ACC112 (cell line): ENCODE data around the gene PIP4K2C.
A peak's percentile ranks its signal among the peaks of the same experiment; 100 is the strongest.
"Not testable (repeated sequence)": the region's sequence is repeated elsewhere in the genome, so short reads cannot be mapped to it uniquely, and the experiment has no call there.

Experiments
- H2AFZ ChIP-seq: fragments of 200-600 bp; sonication (generic); one replicate; pipeline ENCODE4 v1.6.0; 2017; ENCODE audit warnings: antibody characterized with exemption, low read length; ENCODE audit not compliant: unreplicated experiment
- H3K27ac ChIP-seq: fragments of 200-600 bp; sonication (generic); 2 replicates; pipeline ENCODE4 v1.5.1; 2014; ENCODE audit warnings: low read depth, mild to moderate bottlenecking, antibody characterized with exemption, low read length, moderate library complexity
- H3K27me3 ChIP-seq: fragments of 200-600 bp; sonication (generic); 2 replicates; pipeline ENCODE4 v1.6.1; 2014; ENCODE audit warnings: mild to moderate bottlenecking, antibody characterized with exemption, low read length, moderate library complexity, mixed read lengths; ENCODE audit not compliant: insufficient read depth
- H3K36me3 ChIP-seq: fragments of 200-600 bp; sonication (generic); 2 replicates; pipeline ENCODE4 v1.6.1; 2016; ENCODE audit warnings: mild to moderate bottlenecking, antibody characterized with exemption, low read length, moderate library complexity, mixed read lengths; ENCODE audit not compliant: insufficient read depth
- H3K4me1 ChIP-seq: fragments of 200-600 bp; sonication (generic); one replicate; pipeline ENCODE4 v1.6.1; 2016; ENCODE audit warnings: low read length, mixed read lengths; ENCODE audit not compliant: insufficient read depth, unreplicated experiment, control insufficient read depth
- H3K4me3 ChIP-seq: fragments of 200-600 bp; sonication (generic); 2 replicates; pipeline ENCODE4 v1.5.1; 2014; ENCODE audit warnings: mild to moderate bottlenecking, low read depth, low read length
- H3K79me2 ChIP-seq: fragments of 200-600 bp; sonication (generic); one replicate; pipeline ENCODE4 v1.6.0; 2016; ENCODE audit warnings: low read length; ENCODE audit not compliant: control insufficient read depth, unreplicated experiment, insufficient read depth

PIP4K2C gene

GRCh38 chr12:57616383-57617101, 25.6 kb downstream of the PIP4K2C start:
- Histone ChIP-seq H3K4me3 (no peak overlapping the region), H3K27ac (no peak overlapping the region), H3K4me1 (peaks cover 14% of the 10 kb centered on the region), H3K27me3 (peaks cover 9% of the 10 kb centered on the region; the same call in 1 of the 2 replicates), H3K79me2 (no peaks in the 10 kb centered on the region), H3K36me3 (0 out of 2 replicates have a peak, but pooled peaks cover 4% of the 10 kb centered on the region), H2AFZ (no peak overlapping the region)

DNA sequence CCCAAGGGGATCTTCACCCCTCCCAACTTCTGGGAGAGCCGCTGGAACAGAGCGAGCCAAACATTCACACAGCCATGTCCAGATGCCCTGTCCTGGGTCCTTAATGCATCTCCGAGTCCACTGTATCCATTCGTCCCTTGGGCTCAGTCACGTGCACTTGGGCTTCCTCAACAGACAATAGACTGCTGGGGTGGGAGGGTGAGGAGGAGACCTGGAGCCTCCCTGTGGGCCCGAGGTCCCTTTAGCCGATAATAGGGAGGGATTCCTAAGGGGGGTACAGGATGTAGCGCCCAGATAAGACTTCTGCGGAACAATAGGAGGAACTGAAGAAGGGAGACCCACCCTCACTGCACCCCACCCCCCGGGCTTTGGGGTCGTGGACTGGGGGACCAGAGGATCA, 26.9 kb downstream of the PIP4K2C start:
- Histone ChIP-seq H3K27ac (no peak overlapping the region), H2AFZ (no peak overlapping the region), H3K79me2 (no peaks in the 10 kb centered on the region), H3K4me3 (no peak overlapping the region), H3K27me3 (peaks cover 10% of the 10 kb centered on the region; the same call in 1 of the 2 replicates), H3K36me3 (0 out of 2 replicates have a peak, but pooled peaks cover 4% of the 10 kb centered on the region), H3K4me1 (peaks cover 10% of the 10 kb centered on the region)

DNA sequence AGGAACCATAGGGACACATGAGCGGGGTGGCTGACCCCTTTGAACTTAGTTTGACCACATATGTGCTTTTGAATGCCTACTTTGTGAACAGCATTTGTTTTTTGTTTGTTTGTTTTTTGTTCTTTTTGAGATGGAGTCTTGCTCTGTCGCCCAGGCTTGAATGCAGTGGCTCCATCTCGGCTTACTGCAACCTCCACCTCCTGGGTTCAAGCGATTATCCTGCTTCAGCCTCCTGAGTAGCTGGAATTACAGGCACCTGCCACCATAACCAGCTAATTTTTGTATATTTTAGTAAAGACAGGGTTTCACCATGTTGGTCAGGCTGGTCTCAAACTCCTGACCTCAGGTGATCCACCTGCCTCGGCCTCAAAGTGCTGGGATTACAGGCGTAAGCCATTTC, 27.4 kb downstream of the PIP4K2C start:
- H3K79me2 ChIP-seq, H3K4me1 ChIP-seq, H3K27me3 ChIP-seq, H3K36me3 ChIP-seq, H3K27ac ChIP-seq, H2AFZ ChIP-seq, H3K4me3 ChIP-seq: not testable (repeated sequence)

DNA sequence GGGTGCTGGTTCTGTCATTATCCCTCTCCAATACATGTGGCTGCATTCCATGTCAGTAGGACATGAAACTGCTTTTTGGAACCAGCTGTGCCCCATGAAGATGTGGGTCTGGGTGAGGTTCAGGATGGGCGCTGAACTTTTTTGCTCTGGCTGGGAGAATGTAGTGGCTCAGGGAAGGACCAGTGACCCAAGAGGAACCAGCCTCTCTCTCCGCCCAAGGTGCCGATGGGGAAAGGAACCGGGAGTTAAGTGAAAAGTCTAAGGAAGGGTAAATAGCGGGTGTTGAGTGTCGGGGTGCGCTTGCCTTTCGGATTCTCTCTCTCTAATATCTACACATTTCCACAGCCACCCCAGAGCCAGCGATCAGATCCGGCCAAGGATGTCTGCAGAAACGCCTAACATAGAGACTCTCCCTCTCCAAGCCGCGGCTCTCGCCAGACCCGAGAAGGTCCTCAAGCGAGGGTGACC, 28.0 kb downstream of the PIP4K2C start:
- Histone ChIP-seq H3K27me3 (peaks cover 10% of the 10 kb centered on the region; the same call in 1 of the 2 replicates), H3K4me3 (no peak overlapping the region), H3K36me3 (0 out of 2 replicates have a peak, but pooled peaks cover 1% of the 10 kb centered on the region), H3K79me2 (no peaks in the 10 kb centered on the region), H2AFZ (no peak overlapping the region), H3K4me1 (peaks cover 10% of the 10 kb centered on the region), H3K27ac (no peak overlapping the region)

DNA sequence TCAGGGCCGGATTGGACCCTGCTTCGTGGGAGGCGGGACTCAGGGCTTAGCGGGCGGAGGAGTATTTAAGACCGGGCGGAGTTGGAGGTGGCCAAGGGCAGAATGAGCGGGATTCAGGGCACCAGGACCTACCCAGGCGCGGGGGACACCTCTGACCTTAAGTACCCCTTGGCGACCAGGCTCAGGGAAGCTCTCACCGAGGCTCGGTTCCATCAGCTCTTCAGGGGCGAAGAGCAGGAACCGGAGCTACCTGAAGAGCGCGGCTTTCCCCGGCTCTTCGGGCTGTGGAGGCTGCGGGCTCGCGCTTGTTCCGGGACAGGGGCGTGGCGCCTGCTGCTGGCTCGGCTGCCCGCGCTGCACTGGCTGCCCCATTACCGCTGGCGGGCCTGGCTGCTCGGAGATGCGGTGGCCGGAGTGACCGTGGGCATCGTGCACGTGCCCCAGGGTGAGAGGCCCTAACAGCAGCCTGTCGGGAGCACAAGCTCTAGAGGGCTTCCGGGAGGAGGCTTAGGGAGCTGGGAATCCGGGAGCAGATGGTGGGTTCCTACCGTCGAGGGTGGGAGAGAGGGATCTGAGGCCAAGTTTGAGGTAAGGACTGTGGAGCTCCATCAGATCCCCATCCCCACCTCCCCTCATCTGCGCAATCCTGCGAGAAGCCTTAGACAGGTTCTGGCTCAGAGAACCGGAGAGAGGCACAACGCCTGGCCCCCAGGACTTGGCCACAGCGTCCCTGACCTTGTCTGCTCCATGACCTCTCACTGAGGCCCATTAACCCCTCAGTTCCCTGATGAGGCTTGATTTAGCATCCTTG, 28.6 kb downstream of the PIP4K2C start:
- peaks cover 10% of the 10 kb centered on the region; the same call in 1 of the 2 replicates for H3K27me3 ChIP-seq
- H3K36me3 ChIP-seq = no peaks in the 10 kb centered on the region
- H2AFZ ChIP-seq = no peak overlapping the region
- H3K27ac ChIP-seq = no peak overlapping the region
- no peak overlapping the region for H3K4me3 ChIP-seq
- H3K4me1 ChIP-seq = peaks cover 10% of the 10 kb centered on the region
- H3K79me2 ChIP-seq = no peaks in the 10 kb centered on the region

DNA sequence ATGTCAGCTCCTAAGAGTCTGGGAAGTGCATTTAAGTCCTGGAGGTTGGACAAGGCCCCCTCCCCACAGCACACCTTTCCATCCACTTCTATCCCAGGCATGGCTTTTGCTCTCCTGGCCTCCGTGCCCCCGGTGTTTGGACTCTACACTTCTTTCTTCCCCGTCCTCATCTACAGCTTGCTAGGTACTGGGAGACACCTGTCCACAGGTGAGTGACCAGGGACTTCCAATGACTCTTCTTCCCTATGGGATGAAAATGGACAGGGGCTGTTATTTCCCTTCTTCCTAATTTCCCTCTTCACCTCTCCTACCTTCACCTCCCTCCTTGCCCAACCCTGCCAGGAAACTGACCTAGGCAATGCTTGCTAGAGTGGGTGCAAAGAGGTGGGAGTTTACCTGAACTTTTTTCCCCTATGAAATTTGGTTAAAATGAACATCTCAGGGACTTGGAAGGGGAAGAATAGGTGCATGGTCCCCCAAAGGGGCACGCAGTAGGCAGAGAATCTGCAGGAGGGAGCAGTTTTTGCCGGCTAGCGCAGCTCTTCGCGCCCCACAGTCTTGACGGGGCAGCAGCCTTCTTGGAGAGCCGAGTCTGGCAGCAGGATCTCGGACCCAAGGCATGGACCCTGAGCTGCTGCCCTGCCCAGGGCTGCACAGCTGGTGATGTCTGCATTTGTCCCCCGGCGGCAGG, 29.4 kb downstream of the PIP4K2C start:
- H3K4me1 ChIP-seq = peaks cover 10% of the 10 kb centered on the region
- no peak overlapping the region for H3K27ac ChIP-seq
- H3K36me3 ChIP-seq = no peaks in the 10 kb centered on the region
- H3K4me3 ChIP-seq = no peak overlapping the region
- H3K27me3 ChIP-seq = peaks cover 10% of the 10 kb centered on the region; the same call in 1 of the 2 replicates
- no peaks in the 10 kb centered on the region for H3K79me2 ChIP-seq
- H2AFZ ChIP-seq = no peak overlapping the region

DNA sequence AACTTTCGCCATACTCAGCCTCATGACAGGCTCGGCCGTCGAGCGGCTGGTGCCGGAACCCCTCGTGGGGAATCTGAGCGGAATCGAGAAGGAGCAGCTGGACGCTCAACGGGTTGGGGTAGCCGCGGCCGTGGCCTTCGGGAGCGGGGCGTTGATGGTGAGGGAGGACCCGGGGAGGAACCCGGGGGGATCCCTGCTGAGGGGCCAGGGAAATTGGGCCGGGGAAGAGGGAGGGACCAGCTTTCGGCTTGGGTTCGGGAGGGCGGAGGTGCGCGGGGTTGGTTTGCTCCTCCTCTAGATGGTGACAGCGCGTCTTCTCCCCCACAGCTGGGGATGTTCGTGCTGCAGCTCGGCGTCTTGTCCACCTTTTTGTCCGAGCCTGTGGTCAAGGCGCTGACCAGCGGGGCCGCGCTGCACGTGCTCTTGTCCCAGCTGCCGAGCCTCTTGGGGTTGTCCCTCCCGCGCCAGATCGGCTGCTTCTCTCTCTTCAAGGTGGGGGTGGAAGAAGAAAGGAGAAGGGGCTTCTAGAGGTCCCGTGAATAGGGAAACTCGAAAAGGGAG, 30.0 kb downstream of the PIP4K2C start:
- peak overlapping the region; percentile 83 for H2AFZ ChIP-seq
- peak overlapping the region; percentile 74 for H3K4me3 ChIP-seq
- no peaks in the 10 kb centered on the region for H3K36me3 ChIP-seq
- H3K4me1 ChIP-seq = peaks cover 7% of the 10 kb centered on the region
- no peak overlapping the region for H3K27ac ChIP-seq
- H3K79me2 ChIP-seq = no peaks in the 10 kb centered on the region
- peaks cover 10% of the 10 kb centered on the region; the same call in 1 of the 2 replicates for H3K27me3 ChIP-seq

DNA sequence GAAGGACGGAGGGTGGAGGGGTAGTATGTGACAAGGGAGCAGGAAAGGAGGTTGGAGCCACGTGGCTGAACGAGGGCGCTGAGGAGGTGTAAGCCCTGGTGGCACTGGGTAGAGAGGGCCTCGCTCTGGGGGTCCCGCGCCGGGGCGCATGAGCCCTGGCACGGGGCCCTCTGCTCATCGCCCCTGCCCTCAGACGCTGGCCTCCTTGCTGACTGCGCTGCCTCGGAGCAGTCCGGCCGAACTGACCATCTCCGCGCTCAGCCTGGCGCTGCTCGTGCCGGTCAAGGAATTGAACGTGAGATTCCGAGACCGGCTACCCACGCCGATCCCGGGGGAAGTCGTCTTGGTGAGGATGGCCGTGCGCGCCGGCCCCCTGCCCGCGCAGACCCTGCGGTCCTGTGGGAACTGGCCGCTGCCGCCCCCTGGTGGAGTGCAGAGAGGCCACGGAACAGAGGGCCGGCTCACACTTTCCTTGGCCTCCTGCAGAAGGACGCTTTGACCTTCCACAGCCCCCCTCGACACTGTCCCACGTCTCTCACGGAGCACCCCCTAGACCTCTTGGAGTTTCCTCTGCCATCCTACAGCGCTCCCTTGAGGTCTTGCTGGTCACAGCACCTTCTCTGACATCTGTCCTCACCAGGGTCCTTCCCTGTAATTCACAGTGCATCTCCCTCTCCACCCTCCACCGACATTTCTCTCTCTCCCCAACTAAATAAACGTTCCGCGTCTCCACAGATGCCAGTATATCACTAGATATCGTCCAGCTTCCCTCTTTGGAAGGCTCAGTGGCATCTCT, 30.7 kb downstream of the PIP4K2C start:
- H3K27me3 ChIP-seq = peaks cover 10% of the 10 kb centered on the region; the same call in 1 of the 2 replicates
- H3K4me1 ChIP-seq = no peaks in the 10 kb centered on the region
- no peak overlapping the region for H3K27ac ChIP-seq
- H3K36me3 ChIP-seq = no peaks in the 10 kb centered on the region
- no peaks in the 10 kb centered on the region for H3K79me2 ChIP-seq
- peak overlapping the region; percentile 83 for H2AFZ ChIP-seq
- peak overlapping the region; percentile 74 for H3K4me3 ChIP-seq

DNA sequence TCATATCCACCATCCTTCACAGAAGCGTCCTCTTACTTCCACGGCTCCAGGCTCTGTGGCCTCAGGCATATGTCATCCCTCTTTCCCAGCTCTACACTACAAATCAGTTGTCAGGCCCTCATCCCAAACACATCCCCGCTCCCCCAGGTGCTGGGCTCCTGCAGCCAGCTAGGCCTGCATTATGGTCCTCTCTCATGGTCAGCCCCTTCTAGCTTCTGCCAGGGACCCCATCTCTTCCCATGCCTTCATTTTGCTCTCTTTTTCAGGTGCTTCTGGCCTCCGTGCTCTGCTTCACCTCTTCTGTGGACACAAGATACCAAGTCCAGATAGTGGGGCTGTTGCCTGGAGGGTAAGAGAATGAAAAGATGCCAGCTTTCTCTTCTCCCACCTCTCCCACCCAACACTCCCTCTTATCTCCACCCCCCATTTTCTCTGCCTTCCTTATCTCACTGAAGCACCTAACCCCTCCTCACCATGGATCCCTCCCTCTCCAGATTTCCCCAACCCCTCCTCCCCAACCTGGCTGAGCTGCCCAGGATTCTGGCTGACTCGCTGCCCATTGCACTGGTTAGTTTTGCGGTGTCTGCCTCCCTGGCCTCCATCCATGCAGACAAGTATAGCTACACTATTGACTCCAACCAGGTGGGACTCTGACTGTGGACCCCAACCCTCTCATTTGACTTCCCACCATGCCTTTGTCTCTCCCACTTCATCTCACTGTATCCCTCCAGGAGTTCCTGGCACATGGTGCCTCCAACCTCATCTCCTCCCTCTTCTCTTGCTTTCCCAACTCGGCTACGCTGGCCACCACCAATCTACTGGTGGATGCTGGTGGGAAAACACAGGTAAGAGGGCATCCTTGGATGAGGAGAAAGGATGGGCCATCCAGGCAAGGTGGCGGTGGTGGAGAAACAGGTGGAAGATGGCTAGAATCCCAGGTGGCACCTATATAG, 31.6 kb downstream of the PIP4K2C start:
- no peaks in the 10 kb centered on the region for H3K4me1 ChIP-seq
- H3K36me3 ChIP-seq = no peaks in the 10 kb centered on the region
- H3K4me3 ChIP-seq = no peak overlapping the region
- H2AFZ ChIP-seq = no peak overlapping the region
- H3K79me2 ChIP-seq = no peaks in the 10 kb centered on the region
- peaks cover 10% of the 10 kb centered on the region; the same call in 1 of the 2 replicates for H3K27me3 ChIP-seq
- H3K27ac ChIP-seq = no peak overlapping the region
